Subcutaneous abdominal adipose tissue (tissue), 5 donors: Measurements from ENCODE around the gene RNF213.

ENCODE experiments used
- H3K27ac ChIP-seq: one replicate; pipeline ENCODE4 v1.7.0; 2013; ENCODE audit warnings: low read depth, mild to moderate bottlenecking, inconsistent platforms, low read length, moderate library complexity
- H3K27me3 ChIP-seq, 5 donors: one replicate each; pipeline ENCODE4 v1.7.0; 2013; ENCODE audit warnings: low read length in 5 of 5, inconsistent platforms in 1 of 5; ENCODE audit not compliant: control insufficient read depth in 5 of 5, insufficient read depth in 4 of 5
- H3K36me3 ChIP-seq, 5 donors: one replicate each; pipeline ENCODE4 v1.7.0; 2013; ENCODE audit warnings: low read length in 5 of 5; ENCODE audit not compliant: control insufficient read depth in 5 of 5, insufficient read depth in 5 of 5
- H3K4me1 ChIP-seq, 5 donors: one replicate each; pipeline ENCODE4 v1.7.0; 2013; ENCODE audit warnings: low read length in 5 of 5, mild to moderate bottlenecking in 3 of 5, moderate library complexity in 1 of 5; ENCODE audit not compliant: control insufficient read depth in 5 of 5, insufficient read depth in 5 of 5
- H3K4me3 ChIP-seq, 5 donors: one replicate each; pipeline ENCODE4 v1.7.0; 2013; ENCODE audit warnings: low read length in 5 of 5, low read depth in 1 of 5
- H3K9ac ChIP-seq, 5 donors: one replicate each; pipeline ENCODE4 v1.7.0; 2013; ENCODE audit warnings: low read length in 5 of 5, mild to moderate bottlenecking in 4 of 5, moderate library complexity in 3 of 5
- H3K9me3 ChIP-seq, 5 donors: one replicate each; pipeline ENCODE4 v1.7.0; 2013; ENCODE audit warnings: low read length in 5 of 5; ENCODE audit not compliant: control insufficient read depth in 5 of 5
- donor health status: healthy.
- donor health status: healthy.
- donor health status: healthy.
- donor health status: healthy.
- donor health status: healthy.

Gene RNF213

DNA sequence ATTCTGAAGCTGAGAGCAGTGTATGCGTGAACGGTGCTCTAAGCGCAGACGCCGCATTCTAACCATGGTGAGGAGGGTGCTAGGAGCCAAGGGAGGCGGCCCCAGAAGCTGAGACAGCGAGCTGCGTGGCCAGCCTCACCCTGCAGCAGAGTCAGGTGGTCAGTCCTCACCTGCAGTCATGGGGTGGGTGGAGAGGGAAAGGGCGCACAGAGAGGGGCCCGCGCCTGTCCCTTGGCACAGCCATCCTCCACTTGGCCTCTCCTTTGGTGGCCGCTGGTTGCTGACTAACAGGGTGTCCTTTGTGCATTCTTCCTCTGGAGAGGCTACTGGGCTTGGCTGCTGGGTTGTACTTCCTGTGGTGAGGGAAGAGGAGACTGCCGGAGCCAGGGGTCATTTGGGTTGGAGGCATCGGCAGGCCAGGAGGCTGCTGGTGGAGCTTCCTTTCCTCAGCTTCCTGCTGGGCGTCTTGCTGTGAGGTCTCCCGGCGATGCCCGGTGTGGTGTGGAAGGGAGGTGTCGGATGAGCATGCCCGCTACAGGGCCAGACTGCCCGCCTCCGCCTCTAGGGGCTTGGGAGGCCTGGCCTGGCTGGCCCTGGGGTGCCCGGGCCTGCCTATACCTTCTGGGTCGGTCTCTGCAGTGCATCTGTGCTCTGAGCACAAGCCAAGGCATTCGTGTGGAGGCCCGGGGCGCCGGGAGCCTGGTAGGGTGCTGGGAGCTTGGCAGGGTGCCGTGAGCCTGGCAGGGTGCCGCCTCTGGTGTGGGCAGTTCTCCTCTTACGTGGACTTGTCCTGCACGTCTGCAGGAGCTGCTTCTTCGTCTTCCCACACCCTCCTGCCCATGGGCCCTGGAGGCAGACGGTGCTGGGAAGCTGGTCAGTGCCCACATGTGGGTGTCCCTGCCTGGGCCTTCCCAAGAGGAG, 17.4 kb downstream of the RNF213 start:
- Histone ChIP-seq H3K4me1 (peaks cover 5 to 33% (median 30%) of the 10 kb centered on the region in 5 donors), H3K9ac (no peak overlapping the region), H3K27me3 (no peaks in the 10 kb centered on the region), H3K9me3 (no peaks in the 10 kb centered on the region), H3K27ac (no peak overlapping the region), H3K36me3 (peaks cover 0 to 45% (median 31%) of the 10 kb centered on the region in 5 donors), H3K4me3 (no peak overlapping the region)

DNA sequence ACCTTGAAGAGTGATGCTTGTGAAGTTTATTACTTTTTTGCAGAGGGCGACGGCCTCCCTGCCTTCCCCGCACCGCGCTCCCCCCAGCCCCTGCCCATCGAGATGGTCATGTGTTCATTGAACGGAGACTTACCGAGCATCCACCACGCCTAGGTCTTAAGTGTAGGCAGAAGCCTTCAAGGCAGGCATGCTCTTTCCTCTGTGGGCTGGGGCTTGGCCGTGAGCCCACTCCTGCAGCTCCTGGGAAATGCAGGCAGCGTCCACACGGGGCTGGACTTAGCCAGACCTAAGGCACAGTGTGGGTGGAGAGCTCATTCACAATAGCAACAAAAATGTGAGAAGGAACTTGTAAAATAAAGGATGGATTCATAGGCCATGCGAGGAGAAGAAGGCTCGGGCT, 19.2 kb downstream of the RNF213 start:
- no peak overlapping the region for H3K4me3 ChIP-seq
- H3K27ac ChIP-seq: no peak overlapping the region
- H3K36me3 ChIP-seq: peaks cover 0 to 45% (median 25%) of the 10 kb centered on the region in 5 donors
- peaks cover 5 to 33% (median 27%) of the 10 kb centered on the region in 5 donors for H3K4me1 ChIP-seq
- no peaks in the 10 kb centered on the region for H3K9me3 ChIP-seq
- H3K9ac ChIP-seq: peak overlapping the region in 1 of 5 donors; percentile 19
- no peaks in the 10 kb centered on the region for H3K27me3 ChIP-seq

GRCh38 chr17:80281516-80281915, 20.9 kb downstream of the RNF213 start:
- H3K9me3 ChIP-seq: no peaks in the 10 kb centered on the region
- H3K27me3 ChIP-seq: no peaks in the 10 kb centered on the region
- no peak overlapping the region for H3K4me3 ChIP-seq
- peaks cover 5 to 28% (median 27%) of the 10 kb centered on the region in 5 donors for H3K4me1 ChIP-seq
- H3K9ac ChIP-seq: no peak overlapping the region
- H3K36me3 ChIP-seq: peaks cover 0 to 51% (median 23%) of the 10 kb centered on the region in 5 donors
- H3K27ac ChIP-seq: no peak overlapping the region

DNA sequence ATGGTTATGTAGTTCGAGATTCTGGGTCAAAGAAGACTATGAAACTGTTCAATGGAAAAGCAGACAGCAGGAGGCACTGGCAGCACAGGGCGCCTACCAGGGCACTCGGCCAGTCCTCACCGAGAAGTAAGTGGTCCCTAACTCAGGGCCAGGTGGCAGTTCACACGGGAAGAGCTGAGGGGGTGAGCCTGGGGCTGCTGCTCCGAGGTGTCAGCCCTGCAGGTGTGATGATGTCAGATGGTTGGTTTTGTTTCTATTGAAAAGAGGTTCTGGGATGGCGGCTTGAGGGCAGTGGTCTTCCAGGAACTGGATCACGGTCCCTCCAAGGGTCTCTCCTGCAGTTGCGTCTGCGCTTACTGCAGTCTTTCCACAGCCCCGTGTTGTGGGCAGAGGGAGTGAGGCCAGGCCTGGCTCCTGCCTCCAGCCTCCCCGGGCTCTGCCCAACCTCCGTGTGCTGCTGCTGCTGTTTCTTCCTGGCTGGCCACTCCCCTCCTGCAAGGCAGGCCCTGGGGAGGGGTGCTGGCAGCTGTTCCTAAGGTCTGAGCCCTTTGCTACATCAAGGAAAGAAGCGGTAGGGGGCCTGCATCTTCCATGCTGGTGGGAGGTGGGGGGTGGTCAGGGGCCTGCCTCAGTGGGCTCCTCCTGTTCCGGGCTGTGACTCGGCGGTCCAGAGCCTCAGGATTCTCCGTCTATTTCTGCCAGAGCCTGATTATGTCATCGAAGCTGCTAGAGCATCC, 22.6 kb downstream of the RNF213 start:
- H3K9ac ChIP-seq: no peak overlapping the region
- no peaks in the 10 kb centered on the region for H3K27me3 ChIP-seq
- H3K36me3 ChIP-seq: peaks cover 0 to 58% (median 35%) of the 10 kb centered on the region in 5 donors
- no peak overlapping the region for H3K27ac ChIP-seq
- H3K4me3 ChIP-seq: no peak overlapping the region
- peaks cover 5 to 24% (median 23%) of the 10 kb centered on the region in 5 donors for H3K4me1 ChIP-seq
- H3K9me3 ChIP-seq: no peaks in the 10 kb centered on the region

DNA sequence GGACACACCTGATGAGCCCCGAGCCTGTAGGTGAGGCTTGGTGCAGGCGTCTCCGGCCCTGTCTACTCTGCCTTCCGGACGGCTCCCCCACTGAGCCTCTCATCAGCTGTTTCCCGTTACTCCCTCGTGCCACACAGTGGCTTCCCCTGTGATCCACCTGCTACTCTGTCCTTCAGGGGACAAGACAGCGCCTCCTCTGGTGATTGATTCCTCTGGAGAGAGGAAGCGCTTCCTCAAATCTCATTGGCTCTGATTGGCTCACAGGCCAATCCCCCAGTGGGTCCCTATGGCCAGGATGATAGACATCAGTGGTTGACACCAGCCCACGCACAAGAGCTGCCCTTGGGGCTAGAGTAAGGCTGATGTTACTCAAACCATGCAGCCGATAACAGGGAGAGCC, 24.0 kb downstream of the RNF213 start:
- peaks cover 0 to 61% (median 41%) of the 10 kb centered on the region in 5 donors for H3K36me3 ChIP-seq
- no peaks in the 10 kb centered on the region for H3K27me3 ChIP-seq
- H3K9me3 ChIP-seq: no peaks in the 10 kb centered on the region
- H3K4me1 ChIP-seq: peaks cover 0 to 21% (median 13%) of the 10 kb centered on the region in 5 donors
- H3K27ac ChIP-seq: no peak overlapping the region
- H3K4me3 ChIP-seq: no peak overlapping the region
- H3K9ac ChIP-seq: no peak overlapping the region

DNA sequence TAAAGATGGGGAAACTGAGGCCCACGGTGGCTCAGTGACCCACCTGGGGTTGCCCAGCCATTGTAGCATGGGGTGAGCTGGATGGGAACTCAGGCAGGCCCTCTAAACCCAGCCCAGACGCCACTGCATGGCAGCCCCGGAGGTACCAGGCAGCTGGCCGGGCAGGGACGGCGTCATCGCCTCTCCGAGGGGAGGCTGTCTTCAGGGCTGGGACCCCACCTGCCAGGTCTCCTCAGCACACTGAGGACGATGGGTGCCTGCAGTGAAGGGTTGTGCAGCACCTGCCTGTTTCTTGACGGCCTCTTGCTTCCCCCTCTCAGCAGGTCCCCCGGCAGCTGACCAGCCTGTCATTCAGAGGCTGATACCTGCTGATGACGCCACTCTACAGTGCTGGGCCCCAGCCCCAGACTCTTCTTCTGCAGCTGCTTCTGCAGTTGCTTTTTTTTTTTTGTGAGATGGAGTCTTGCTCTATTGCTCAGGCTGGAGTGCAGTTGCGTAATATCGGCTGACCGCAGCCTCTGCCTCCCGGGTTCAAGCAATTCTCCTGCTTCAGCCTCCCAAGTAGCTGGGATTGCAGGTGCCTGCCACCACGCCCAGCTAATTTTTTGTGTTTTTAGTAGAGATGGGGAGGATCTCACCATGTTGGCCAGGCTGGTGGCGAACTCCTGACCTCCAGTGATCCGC, 24.7 kb downstream of the RNF213 start:
- Histone ChIP-seq H3K27ac (no peak overlapping the region), H3K4me3 (no peak overlapping the region), H3K9ac (no peak overlapping the region), H3K9me3 (peaks cover 0 to 3% (median 0%) of the 10 kb centered on the region in 5 donors), H3K36me3 (peaks cover 0 to 66% (median 49%) of the 10 kb centered on the region in 5 donors), H3K27me3 (no peaks in the 10 kb centered on the region), H3K4me1 (peaks cover 3 to 18% (median 6%) of the 10 kb centered on the region in 5 donors)

- no peak overlapping the region for H3K4me3 ChIP-seq
- no peak overlapping the region for H3K9ac ChIP-seq
- H3K4me1 ChIP-seq: peaks cover 3 to 18% (median 3%) of the 10 kb centered on the region in 5 donors
- peaks cover 0 to 3% (median 0%) of the 10 kb centered on the region in 5 donors for H3K9me3 ChIP-seq
- H3K27ac ChIP-seq: no peak overlapping the region
- peaks cover 0 to 66% (median 53%) of the 10 kb centered on the region in 5 donors for H3K36me3 ChIP-seq
- H3K27me3 ChIP-seq: no peaks in the 10 kb centered on the region
Measured at GRCh38 chr17:80286638-80286960, 25.9 kb downstream of the RNF213 start.

DNA sequence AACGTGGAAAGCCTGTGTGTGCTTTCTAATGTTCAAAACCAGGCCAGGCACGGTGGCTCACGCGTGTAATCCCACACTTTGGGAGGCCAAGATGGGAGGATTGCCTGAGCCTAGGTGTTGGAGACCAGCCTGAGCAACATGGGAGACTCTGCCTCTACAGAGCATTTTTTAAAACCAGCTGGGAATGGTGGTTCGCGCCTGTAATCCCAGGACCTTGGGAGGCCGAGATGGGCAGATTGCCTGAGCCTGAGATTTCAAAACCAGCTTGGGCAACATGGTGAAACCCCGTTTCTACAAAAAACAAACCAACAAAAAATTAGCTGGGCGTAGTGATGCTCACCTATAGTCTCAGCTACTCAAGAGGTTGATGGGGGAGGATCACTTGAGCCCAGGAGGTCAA, 26.4 kb downstream of the RNF213 start:
- Histone ChIP-seq H3K4me1 (peaks cover 3 to 18% (median 3%) of the 10 kb centered on the region in 5 donors), H3K9me3 (peaks cover 0 to 3% (median 0%) of the 10 kb centered on the region in 5 donors), H3K27me3 (no peaks in the 10 kb centered on the region), H3K27ac (no peak overlapping the region), H3K9ac (no peak overlapping the region), H3K4me3 (no peak overlapping the region), H3K36me3 (peaks cover 0 to 68% (median 53%) of the 10 kb centered on the region in 5 donors)

DNA sequence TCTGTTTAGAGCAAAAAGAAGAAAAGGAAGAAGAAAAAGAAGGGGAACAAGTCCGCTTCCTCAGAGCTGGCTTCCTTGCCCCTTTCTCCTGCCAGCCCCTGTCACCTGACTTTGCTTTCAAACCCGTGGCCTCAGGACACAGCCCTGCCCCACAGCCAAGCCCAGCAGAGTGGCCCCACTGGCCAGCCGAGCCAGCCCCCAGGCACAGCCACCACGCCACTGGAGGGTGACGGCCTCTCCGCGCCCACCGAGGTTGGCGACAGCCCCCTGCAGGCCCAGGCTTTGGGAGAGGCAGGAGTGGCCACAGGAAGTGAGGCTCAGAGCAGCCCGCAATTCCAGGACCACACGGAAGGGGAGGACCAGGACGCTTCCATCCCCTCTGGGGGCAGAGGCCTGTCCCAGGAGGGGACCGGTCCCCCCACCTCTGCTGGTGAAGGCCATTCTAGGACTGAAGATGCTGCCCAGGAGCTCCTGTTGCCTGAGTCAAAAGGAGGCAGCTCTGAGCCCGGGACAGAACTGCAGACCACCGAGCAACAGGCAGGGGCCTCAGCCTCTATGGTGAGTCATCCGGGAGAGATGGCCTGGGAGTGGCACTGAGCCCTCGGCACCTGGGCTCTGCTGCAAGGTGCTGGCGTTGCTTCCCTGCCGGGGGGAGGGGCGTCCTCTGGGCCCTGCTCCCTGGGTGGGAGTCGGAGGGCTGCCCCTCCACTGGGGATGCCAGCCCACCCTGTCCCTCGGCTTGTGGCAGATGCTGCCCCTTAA, 27.3 kb downstream of the RNF213 start:
- Histone ChIP-seq H3K4me3 (peak overlapping the region in 1 of 5 donors; percentile 46), H3K27me3 (no peaks in the 10 kb centered on the region), H3K4me1 (peaks cover 3 to 18% (median 3%) of the 10 kb centered on the region in 5 donors), H3K36me3 (peaks cover 0 to 75% (median 61%) of the 10 kb centered on the region in 5 donors), H3K27ac (no peak overlapping the region), H3K9ac (peak overlapping the region in 2 of 5 donors; percentile 16 to 21), H3K9me3 (peaks cover 0 to 3% (median 0%) of the 10 kb centered on the region in 5 donors)
